ENCODE measurements around the gene CFAP300.

The CFAP300 gene

GRCh38 chr11:102047305-102047924 lies at the start of gene CFAP300:
CFAP300 (plus strand) TSS chr11:102047437; CDS start chr11:102047471, 34 bp downstream.
- no peak for DNase-seq

- no peak for DNase-seq
These were observed 45.4 kb upstream of the CFAP300 start for GRCh38 chr11:102001657-102002338.

- DNase-seq = no peak
These were observed 43.0 kb upstream of the CFAP300 start for GRCh38 chr11:102004220-102004619.

- no peak for DNase-seq
These were observed 41.9 kb upstream of the CFAP300 start for GRCh38 chr11:102005306-102005705.

- no peak for DNase-seq
These were observed 40.2 kb upstream of the CFAP300 start for GRCh38 chr11:102006835-102007566.

- DNase-seq = peak; percentile 59
These were observed 39.4 kb upstream of the CFAP300 start for GRCh38 chr11:102007567-102008437.

- DNase-seq = no peak
These were observed 36.3 kb upstream of the CFAP300 start for GRCh38 chr11:102010776-102011494.

GRCh38 chr11:102012946-102013345 lies 34.3 kb upstream of the CFAP300 start:
- DNase-seq = no peak

GRCh38 chr11:102014756-102015155 lies 32.5 kb upstream of the CFAP300 start:
- DNase-seq = no peak

- DNase-seq = no peak
These were observed 30.2 kb upstream of the CFAP300 start for GRCh38 chr11:102017026-102017425.

GRCh38 chr11:102026217-102026616 lies 21.0 kb upstream of the CFAP300 start:
- no peak for DNase-seq

GRCh38 chr11:102026959-102027358 lies 20.3 kb upstream of the CFAP300 start:
- DNase-seq = no peak

GRCh38 chr11:102036757-102037156 lies 10.5 kb upstream of the CFAP300 start:
- DNase-seq = no peak

- DNase-seq = no peak
These were observed 396 bp upstream of the CFAP300 start for GRCh38 chr11:102046841-102047240.

- no peak for DNase-seq
These were observed 3.8 kb downstream of the CFAP300 start for GRCh38 chr11:102050927-102051575.

- DNase-seq = no peak
These were observed 14.0 kb downstream of the CFAP300 start for GRCh38 chr11:102061276-102061675.

- DNase-seq = no peak
These were observed 14.9 kb downstream of the CFAP300 start for GRCh38 chr11:102062106-102062505.

GRCh38 chr11:102064316-102064715 lies 17.1 kb downstream of the CFAP300 start:
- no peak for DNase-seq

GRCh38 chr11:102070766-102071165 lies 23.5 kb downstream of the CFAP300 start:
- DNase-seq = no peak

GRCh38 chr11:102071497-102072472 lies 24.5 kb downstream of the CFAP300 start:
- DNase-seq = no peak
